Measurements from ENCODE around the gene SSC5D. TPM values are rescaled to one million over a fixed set of nuclear protein-coding genes. Genes with fewer than 3 reads are reported as not detected.
A peak's percentile ranks its signal among the peaks of the same experiment; 100 is the strongest.

SSC5D gene
- total and polyA plus RNA-seq, 2 of the 4 experiments (the other 2 are of a cell fraction), result 1.4 to 19.1 TPM

- in situ Hi-C loops (cut with MboI; ENCODE audit: low sequenced_read_pairs), result no loop called here
- H2BK20ac ChIP-seq (ENCODE audit: low read depth, low read length), result peak overlapping the region; percentile 89
These were observed 61.5 kb downstream of the SSC5D start for GRCh38 chr19:55549500-55550320.

More at GRCh38 chr19:55549500-55550320, 61.5 kb downstream of the SSC5D start:
- intact Hi-C loops (cut with micrococcal nuclease), result no loop called here
- Histone ChIP-seq H2BK120ac (ENCODE audit: low read depth, low read length) (peak overlapping the region; percentile 96), H3K4me1 (ENCODE audit: control insufficient read depth, insufficient read depth, low read length) (peaks cover 34% of the 10 kb centered on the region), H3K4me2 (ENCODE audit: low read depth, low read length) (peak overlapping the region; percentile 80), H3K23ac (ENCODE audit: low read depth, low read length) (peak overlapping the region; percentile 94), H4K91ac (ENCODE audit: insufficient read depth, low read depth, low read length) (peak overlapping the region; percentile 97), H3K56ac (ENCODE audit: extremely low read depth, insufficient read depth, low read length) (peak overlapping the region; percentile 86), H3K14ac (replicated peaks; ENCODE audit: low read depth, low read length) (peak overlapping the region; percentile 96), H3K9me3 (ENCODE audit: control insufficient read depth, insufficient read depth, low read length) (no peaks in the 10 kb centered on the region), H3K9ac (ENCODE audit: low read depth, low read length) (peak overlapping the region; percentile 45), H2AFZ (replicated peaks; ENCODE audit: low read length, poor library complexity) (peak overlapping the region; percentile 92), H3K36me3 (ENCODE audit: control insufficient read depth, insufficient read depth, low read length) (no peaks in the 10 kb centered on the region), H2BK5ac (ENCODE audit: low read depth, low read length, poor library complexity, severe bottlenecking) (peak overlapping the region; percentile 97), H3K18ac (ENCODE audit: low read depth, low read length) (peak overlapping the region; percentile 97), H4K5ac (ENCODE audit: low read depth, low read length) (peak overlapping the region; percentile 96), H4K8ac (ENCODE audit: low read depth in 2 of 2, low read length in 2 of 2) (peak overlapping the region; percentile 48 to 84), H2BK15ac (ENCODE audit: low read depth, low read length) (peak overlapping the region; percentile 85; the same call in 2 of the 3 replicates), H3K9me1 (ENCODE audit: insufficient read depth, low read length) (peaks cover 15% of the 10 kb centered on the region), H3K4me3 (ENCODE audit: insufficient read depth, low read depth, low read length) (0 out of 2 replicates have a peak overlapping the region, but pooled peaks have one; percentile 0), H4K20me1 (ENCODE audit: insufficient read depth, low read length) (no peaks in the 10 kb centered on the region), H3K27me3 (ENCODE audit: control insufficient read depth, insufficient read depth, low read length) (no peaks in the 10 kb centered on the region), H3K4ac (ENCODE audit: low read depth, low read length) (peak overlapping the region; percentile 90), H3K27ac (ENCODE audit: insufficient read depth, low read length) (peak overlapping the region; percentile 84), H2AK5ac (ENCODE audit: low read depth, low read length) (peak overlapping the region; percentile 96), H3K79me1 (ENCODE audit: low read depth in 1 of 2, low read length in 2 of 2) (no peaks in the 10 kb centered on the region; a peak in 1 of 4 replicates), H2AK9ac (replicated peaks; ENCODE audit: low read depth, low read length, poor library complexity) (peak overlapping the region; percentile 80)
- DNase-seq (peak; percentile 93), ATAC-seq (ENCODE audit: low read depth) (peak; percentile 63)
- peak; percentile 58 for TF ChIP-seq BHLHE40 (IDR thresholded peaks at IDR 0.05; ENCODE audit: low read depth, low read length)
- peak; percentile 74 for TF ChIP-seq FOS (IDR thresholded peaks at IDR 0.05; ENCODE audit: low read depth, low read length)
- no peak for TF ChIP-seq USF2 (IDR thresholded peaks at IDR 0.05; ENCODE audit: low read depth, low read length)
- CTCF ChIA-PET, result interaction anchor here (0.5 to 0.7 kb wide), 2 partner anchors 18 to 22 kb away, joined by 6 to 7 read pairs; no protein-coding TSS in a partner anchor
- WGBS, 2 experiments (ENCODE audit: extremely low coverage in 2 of 2, insufficient read length in 1 of 2), result 0% methylated on average over 2 of the region's 36 CpGs; no CpG with 5 or more reads in 1 of the 2 experiments
- dilution Hi-C loops (cut with HindIII; ENCODE audit: low sequenced_read_pairs, unreplicated experiment), result no loop called here
- no TSS peak for BruUV-seq (replicated peaks)
- POLR2A ChIA-PET (ENCODE audit: unreplicated experiment), result no interaction called here

Measured in IMR-90 (cell line).